OCI-LY1 (cell line): ENCODE data around the gene FAM111A.

Experiments used
- H2AFZ ChIP-seq: fragments of 200-600 bp; sonication (generic), shearing (Covaris generic); 2 replicates; pipeline ENCODE4 v1.6.0; 2014; ENCODE audit warnings: antibody characterized with exemption, mild to moderate bottlenecking, low read length
- H3F3A ChIP-seq: fragments of 200-600 bp; sonication (generic), shearing (Covaris generic); 2 replicates; pipeline ENCODE4 v1.6.0; 2014; ENCODE audit warnings: mild to moderate bottlenecking, antibody characterized with exemption, low read length, moderate library complexity; ENCODE audit not compliant: insufficient read depth
- H3K27ac ChIP-seq: fragments of 200-600 bp; sonication (generic); 2 replicates; pipeline ENCODE4 v1.5.1; 2014; ENCODE audit warnings: low read length, mixed run types, mild to moderate bottlenecking, low read depth; ENCODE audit not compliant: poor library complexity, severe bottlenecking
- H3K27me3 ChIP-seq: fragments of 200-600 bp; sonication (generic); 2 replicates; pipeline ENCODE4 v1.6.0; 2014; ENCODE audit warnings: antibody characterized with exemption, mild to moderate bottlenecking, low read length, moderate library complexity; ENCODE audit not compliant: insufficient read depth
- H3K36me3 ChIP-seq: fragments of 200-600 bp; sonication (generic); 2 replicates; pipeline ENCODE4 v1.6.1; 2014; ENCODE audit warnings: mild to moderate bottlenecking, antibody characterized with exemption, low read length, moderate library complexity, mixed read lengths; ENCODE audit not compliant: insufficient read depth
- H3K4me1 ChIP-seq: fragments of 200-600 bp; sonication (generic); 2 replicates; pipeline ENCODE4 v1.5.1; 2014; ENCODE audit warnings: mild to moderate bottlenecking, low read length, moderate library complexity; ENCODE audit not compliant: insufficient read depth, severe bottlenecking
- H3K4me2 ChIP-seq: fragments of 200-600 bp; sonication (generic), shearing (Covaris generic); 2 replicates; pipeline ENCODE4 v1.6.1; 2014; ENCODE audit warnings: low read length
- H3K4me3 ChIP-seq: fragments of 200-600 bp; sonication (generic); 2 replicates; pipeline ENCODE4 v1.5.1; 2014; ENCODE audit warnings: low read length, low read depth, mild to moderate bottlenecking, mixed read lengths; ENCODE audit not compliant: poor library complexity, severe bottlenecking
- H3K79me2 ChIP-seq: fragments of 200-600 bp; shearing (Covaris generic); 2 replicates; pipeline ENCODE4 v1.6.1; 2016; ENCODE audit warnings: mixed run types, low read length, mixed read lengths; ENCODE audit not compliant: insufficient read depth
- H3K9ac ChIP-seq: fragments of 200-600 bp; sonication (generic), shearing (Covaris generic); 2 replicates; pipeline ENCODE4 v1.6.1; 2014; ENCODE audit warnings: mild to moderate bottlenecking, low read length, mixed read lengths
- H3K9me2 ChIP-seq: fragments of 200-600 bp; sonication (generic), shearing (Covaris generic); 2 replicates; pipeline ENCODE4 v1.6.1; 2014; ENCODE audit warnings: low read depth, mild to moderate bottlenecking, low read length, mixed read lengths
- H3K9me3 ChIP-seq: fragments of 200-600 bp; shearing (Covaris generic); 2 replicates; pipeline ENCODE4 v1.6.1; 2014; ENCODE audit warnings: low read length, mixed read lengths
- H4K20me1 ChIP-seq: fragments of 200-600 bp; sonication (generic), shearing (Covaris generic); 2 replicates; pipeline ENCODE4 v1.6.0; 2016; ENCODE audit warnings: mild to moderate bottlenecking, low read length; ENCODE audit not compliant: insufficient read depth
- EZH2 ChIP-seq: fragments of 200-600 bp; sonication (generic), shearing (Covaris generic); IDR thresholded peaks from 2 replicates; pipeline ENCODE4 v1.8.0; 2017; ENCODE audit warnings: borderline replicate concordance, mixed run types, mild to moderate bottlenecking, antibody characterized with exemption, low read length, moderate library complexity, mixed read lengths
- TF ChIP-seq, protein P1 (sequence below): fragments of 200-600 bp; sonication (generic), shearing (Covaris generic); IDR thresholded peaks from 2 replicates; pipeline ENCODE4 v1.5.1; 2017; ENCODE audit warnings: mild to moderate bottlenecking, antibody characterized with exemption, low read length, moderate library complexity, mixed read lengths

Gene FAM111A

DNA sequence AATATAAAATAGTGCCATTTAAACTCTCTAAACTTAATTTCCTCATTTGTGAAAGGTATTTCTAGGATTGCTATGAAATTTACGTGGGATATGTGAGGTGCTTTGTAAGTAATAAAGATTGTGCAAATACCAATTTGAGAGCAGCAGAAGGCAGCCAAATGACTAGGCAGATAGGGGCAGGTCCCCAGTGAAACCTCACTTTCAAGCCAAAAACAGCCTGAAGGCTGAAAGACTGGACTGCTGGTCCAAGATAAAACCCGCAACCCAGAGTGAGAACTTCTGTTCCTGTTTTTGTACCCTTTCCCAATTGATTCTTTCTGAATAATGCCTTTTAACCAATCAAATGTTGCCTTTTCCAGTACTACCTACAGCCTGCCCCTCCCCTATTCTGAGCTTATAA, 36.5 kb downstream of the FAM111A start:
- Histone ChIP-seq H3K4me1 (peaks cover 5% of the 10 kb centered on the region), H3K36me3 (no peaks in the 10 kb centered on the region; the same call in 1 of the 2 replicates), H3K79me2 (no peaks in the 10 kb centered on the region), H3F3A (0 out of 2 replicates have a peak, but pooled peaks cover 3% of the 10 kb centered on the region), H3K9ac (no peak overlapping the region), H3K9me3 (peaks cover 7% of the 10 kb centered on the region; the same call in 1 of the 2 replicates), H3K27ac (no peak overlapping the region), H4K20me1 (no peaks in the 10 kb centered on the region), H3K27me3 (no peaks in the 10 kb centered on the region), H3K9me2 (no peaks in the 10 kb centered on the region), H3K4me3 (no peak overlapping the region), H2AFZ (no peak overlapping the region), H3K4me2 (no peak overlapping the region)
- TF ChIP-seq EZH2, result no peak
- TF ChIP-seq, protein P1, sequence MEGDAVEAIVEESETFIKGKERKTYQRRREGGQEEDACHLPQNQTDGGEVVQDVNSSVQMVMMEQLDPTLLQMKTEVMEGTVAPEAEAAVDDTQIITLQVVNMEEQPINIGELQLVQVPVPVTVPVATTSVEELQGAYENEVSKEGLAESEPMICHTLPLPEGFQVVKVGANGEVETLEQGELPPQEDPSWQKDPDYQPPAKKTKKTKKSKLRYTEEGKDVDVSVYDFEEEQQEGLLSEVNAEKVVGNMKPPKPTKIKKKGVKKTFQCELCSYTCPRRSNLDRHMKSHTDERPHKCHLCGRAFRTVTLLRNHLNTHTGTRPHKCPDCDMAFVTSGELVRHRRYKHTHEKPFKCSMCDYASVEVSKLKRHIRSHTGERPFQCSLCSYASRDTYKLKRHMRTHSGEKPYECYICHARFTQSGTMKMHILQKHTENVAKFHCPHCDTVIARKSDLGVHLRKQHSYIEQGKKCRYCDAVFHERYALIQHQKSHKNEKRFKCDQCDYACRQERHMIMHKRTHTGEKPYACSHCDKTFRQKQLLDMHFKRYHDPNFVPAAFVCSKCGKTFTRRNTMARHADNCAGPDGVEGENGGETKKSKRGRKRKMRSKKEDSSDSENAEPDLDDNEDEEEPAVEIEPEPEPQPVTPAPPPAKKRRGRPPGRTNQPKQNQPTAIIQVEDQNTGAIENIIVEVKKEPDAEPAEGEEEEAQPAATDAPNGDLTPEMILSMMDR, result no peak

DNA sequence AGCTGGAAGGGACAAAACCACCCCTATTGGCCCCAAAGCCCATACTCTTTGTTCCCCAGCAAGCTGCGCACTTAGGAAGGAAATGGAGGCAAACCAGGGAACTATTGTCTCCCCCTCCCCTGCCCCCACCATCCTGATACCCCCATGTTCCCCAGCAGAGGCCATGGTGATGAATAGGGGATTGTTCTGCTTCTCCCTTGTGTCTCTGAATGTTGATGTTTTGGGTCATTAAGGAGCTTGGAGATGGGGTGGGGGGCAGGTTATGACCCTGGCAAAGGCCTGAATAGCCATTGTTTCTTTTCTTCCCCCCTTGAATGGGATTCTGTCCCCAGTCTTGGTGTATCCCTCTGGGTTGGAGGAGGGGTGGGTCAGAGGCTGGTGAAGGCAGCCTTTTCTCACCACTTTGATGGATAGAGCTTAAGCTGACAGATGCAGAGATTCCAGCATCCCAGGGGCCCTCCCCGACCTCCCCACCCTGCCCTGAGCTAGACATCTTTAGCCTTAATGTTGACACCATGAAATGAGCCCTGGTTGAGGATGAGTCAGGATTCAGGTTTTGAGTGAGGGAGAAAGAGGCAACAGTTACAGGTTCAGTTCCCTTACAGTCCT, 37.6 kb downstream of the FAM111A start:
- Histone ChIP-seq H3K27me3 (no peaks in the 10 kb centered on the region), H3K36me3 (no peaks in the 10 kb centered on the region; the same call in 1 of the 2 replicates), H3F3A (no peaks in the 10 kb centered on the region), H3K4me2 (no peak overlapping the region), H3K4me3 (no peak overlapping the region), H3K27ac (no peak overlapping the region), H3K9me2 (no peaks in the 10 kb centered on the region), H4K20me1 (no peaks in the 10 kb centered on the region), H3K4me1 (peaks cover 7% of the 10 kb centered on the region), H3K9me3 (peaks cover 7% of the 10 kb centered on the region; the same call in 1 of the 2 replicates), H3K79me2 (no peaks in the 10 kb centered on the region), H3K9ac (no peak overlapping the region), H2AFZ (no peak overlapping the region)
- TF ChIP-seq, protein P1, result no peak
- no peak for TF ChIP-seq EZH2

DNA sequence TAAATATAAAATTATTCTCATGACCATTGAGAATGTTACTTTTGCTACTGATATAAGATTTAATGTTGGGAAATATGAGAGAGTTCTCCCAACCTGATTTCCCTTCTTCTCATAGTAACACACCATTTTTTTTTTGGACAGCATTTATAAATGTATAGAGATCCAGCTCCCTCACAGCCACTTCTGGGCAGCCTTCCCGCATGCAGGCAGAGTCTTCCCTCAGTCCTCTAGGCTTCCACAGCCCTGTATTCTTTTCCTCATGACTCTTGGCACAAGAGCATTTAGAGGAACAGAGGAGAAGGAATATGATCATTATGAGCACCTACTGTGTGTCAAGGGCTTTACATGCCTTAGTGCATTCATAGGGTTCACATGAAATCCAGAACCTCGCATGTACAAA, 38.3 kb downstream of the FAM111A start:
- H3K4me2 ChIP-seq, result no peak overlapping the region
- H3K79me2 ChIP-seq, result no peaks in the 10 kb centered on the region
- H3K9ac ChIP-seq, result no peak overlapping the region
- H3K9me2 ChIP-seq, result no peaks in the 10 kb centered on the region
- H3K27me3 ChIP-seq, result no peaks in the 10 kb centered on the region
- peaks cover 7% of the 10 kb centered on the region for H3K4me1 ChIP-seq
- H2AFZ ChIP-seq, result no peak overlapping the region
- H3K9me3 ChIP-seq, result peaks cover 7% of the 10 kb centered on the region; the same call in 1 of the 2 replicates
- TF ChIP-seq EZH2, result no peak
- TF ChIP-seq, protein P1, result no peak
- no peaks in the 10 kb centered on the region for H3F3A ChIP-seq
- no peak overlapping the region for H3K4me3 ChIP-seq
- no peaks in the 10 kb centered on the region for H4K20me1 ChIP-seq
- no peak overlapping the region for H3K27ac ChIP-seq
- no peaks in the 10 kb centered on the region; the same call in 1 of the 2 replicates for H3K36me3 ChIP-seq
